K562 (cell line): ENCODE data around the gene EDEM2. TPM values are rescaled to one million over a fixed set of nuclear protein-coding genes. Genes with fewer than 3 reads are reported as not detected.

Experiments used
- CBX1 ChIP-seq: sonication (generic); IDR thresholded peaks from 2 replicates; pipeline ENCODE4 v1.6.1; 2016; ENCODE audit warnings: antibody characterized with exemption, low read depth, mild to moderate bottlenecking
- ELF2 ChIP-seq: fragments of 250-450 bp; sonication (Bioruptor Pico); IDR thresholded peaks from 2 replicates; pipeline ENCODE4 v1.5.0; 2021; ENCODE audit warnings: mild to moderate bottlenecking
- GABPB2 ChIP-seq: fragments of 250-450 bp; sonication (Bioruptor Pico); conservative IDR thresholded peaks from 2 replicates; pipeline ENCODE4 v1.5.1; 2021; ENCODE audit warnings: mild to moderate bottlenecking
- GTF3C2 ChIP-seq: IDR thresholded peaks from 3 replicates; pipeline ENCODE4 v1.6.1; 2011; ENCODE audit warnings: borderline replicate concordance, mild to moderate bottlenecking, moderate library complexity; ENCODE audit not compliant: insufficient read length; ENCODE audit errors: extremely low read depth
- HMGN3 ChIP-seq: IDR thresholded peaks from 2 replicates; pipeline ENCODE4 v1.6.1; 2011; ENCODE audit warnings: borderline replicate concordance, low read depth, mild to moderate bottlenecking, mixed read lengths, low read length; ENCODE audit not compliant: insufficient read length; ENCODE audit errors: extremely low read depth
- MAFK ChIP-seq: IDR thresholded peaks from 2 replicates; pipeline ENCODE4 v1.6.1; 2011; ENCODE audit warnings: low read length, improper control_type of control experiment
- MAZ ChIP-seq, 2 experiments: fragments of 450-650 bp in 1 of 2; sonication (generic) in 1 of 2; formaldehyde crosslinking; IDR thresholded peaks in 1 of 2; conservative IDR thresholded peaks in 1 of 2; 2 replicates each; pipeline versions ENCODE4 v1.4.0 to v1.5.0; 2020; ENCODE audit warnings: mild to moderate bottlenecking in 1 of 2, missing genetic modification reagents in 1 of 2
- MCM3 ChIP-seq: fragments of 450-650 bp; IDR thresholded peaks from 2 replicates; pipeline ENCODE4 v1.6.1; 2016
- NFIC ChIP-seq: fragments of 450-650 bp; IDR thresholded peaks from 2 replicates; pipeline ENCODE4 v1.6.1; 2017; ENCODE audit warnings: mild to moderate bottlenecking, inconsistent platforms
- SUPT5H ChIP-seq: fragments of 450-650 bp; IDR thresholded peaks from 2 replicates; pipeline ENCODE4 v1.6.1; 2016
- ZBTB33 ChIP-seq: sonication (generic); formaldehyde crosslinking; IDR thresholded peaks from 2 replicates; pipeline ENCODE4 v1.8.1; 2023; ENCODE audit warnings: mild to moderate bottlenecking, missing genetic modification reagents
- ZNF121 ChIP-seq: sonication (generic); formaldehyde crosslinking; conservative IDR thresholded peaks from 2 replicates; pipeline ENCODE4 v1.8.0; 2022; ENCODE audit warnings: missing genetic modification reagents
- ZNF316 ChIP-seq: fragments of 450-650 bp; IDR thresholded peaks from 2 replicates; pipeline ENCODE4 v1.6.1; 2016
- ZNF324 ChIP-seq: fragments of 250-450 bp; sonication (Bioruptor Pico); IDR thresholded peaks from 2 replicates; pipeline ENCODE4 v1.4.0; 2020; ENCODE audit warnings: mild to moderate bottlenecking
- ZNF431 ChIP-seq: sonication (generic); formaldehyde crosslinking; IDR thresholded peaks from 2 replicates; pipeline ENCODE4 v1.8.0; 2022; ENCODE audit warnings: mild to moderate bottlenecking, missing genetic modification reagents
- ZNF639 ChIP-seq, 2 experiments: fragments of 200-800 bp in 1 of 2; sonication (Bioruptor generic) in 1 of 2; sonication (generic) in 1 of 2; formaldehyde crosslinking in 1 of 2; IDR thresholded peaks in 1 of 2; conservative IDR thresholded peaks in 1 of 2; 2 replicates each; pipeline versions ENCODE4 v1.5.0 to v1.6.1; 2016 to 2020; ENCODE audit warnings: missing compliant biosample characterization in 1 of 2, missing genetic modification characterization in 1 of 2, missing genetic modification reagents in 1 of 2
- ZNF76 ChIP-seq: fragments of 250-450 bp; sonication (Bioruptor Pico); IDR thresholded peaks from 2 replicates; pipeline ENCODE4 v1.4.0; 2020; ENCODE audit warnings: mild to moderate bottlenecking, moderate library complexity, borderline replicate concordance
- polyA plus RNA-seq, 8 experiments: library from polyadenylated mRNA; depleted of rRNA in 4 of 8; stranded (reverse) in 5 of 8; unstranded in 3 of 8; fragments of >200 nt; fragmentation: Nextera tagmentation in 2 of 8; fragmentation: Illumina TruSeq in 1 of 8; extraction: Ambion mirVana in 2 of 8; extraction: Trizol in 1 of 8; gene quantifications; 2 replicates each; pipeline versions ENCODE4 v1.2.1 to v1.2.3, GENCODE V29; 2011 to 2014; ENCODE audit warnings: inconsistent platforms in 1 of 8, missing spikeins in 1 of 8
- total RNA-seq, 7 experiments: library from RNA; depleted of rRNA in 6 of 7; stranded (reverse); fragments of >200 nt in 6 of 7; fragmentation: Illumina TruSeq in 2 of 7; extraction: Trizol in 2 of 7; gene quantifications; 2 replicates each; pipeline versions ENCODE4 v1.2.1 to v1.2.3, GENCODE V29; 2011 to 2021; ENCODE audit warnings: low replicate concordance in 1 of 7

The EDEM2 gene
- total and polyA plus RNA-seq, 9 of the 15 experiments (the other 6 are each of a cell fraction or from before 2014, with no cell fraction given) = 6.9 to 11.0 (median 9.7) TPM

GRCh38 chr20:35174458-35175216, 27.5 kb upstream of the EDEM2 start (continued):
- TF ChIP-seq ELF2 (no peak), ZBTB33 (CRISPR knock-in tag) (no peak), ZNF76 (CRISPR knock-in tag) (0 out of 2 replicates have a peak, but pooled peaks have one; percentile 32), MAZ (CRISPR knock-in tag; conservative IDR thresholded peaks at IDR 0.05 in 1 of 2, IDR thresholded peaks at IDR 0.05 in 1 of 2) (0 out of 4 replicates have a peak, but pooled peaks of 1 of the 2 experiments have one; percentile 19), CBX1 (0 out of 2 replicates have a peak, but pooled peaks have one; percentile 58), ZNF639 (CRISPR knock-in tag; conservative IDR thresholded peaks at IDR 0.05 in 1 of 2, IDR thresholded peaks at IDR 0.05 in 1 of 2) (peak in 1 of 2 experiments; percentile 57; a peak in 1 of 4 replicates), GTF3C2 (no peak), ZNF324 (CRISPR knock-in tag) (no peak), HMGN3 (peak; percentile 19), ZNF121 (CRISPR knock-in tag) (no peak), ZNF431 (CRISPR knock-in tag) (no peak), SUPT5H (peak; percentile 66), NFIC (0 out of 2 replicates have a peak, but pooled peaks have one; percentile 12), ZNF316 (no peak), MAFK (no peak), MCM3 (no peak), GABPB2 (CRISPR knock-in tag) (no peak)
